Gastrocnemius medialis (tissue), 4 donors: ENCODE measurements around the gene ORAI2.

Source experiments
- CTCF ChIP-seq, 5 experiments: fragments of 450-650 bp in 3 of 5; fragments of 200-600 bp in 2 of 5; sonication (generic) in 2 of 5; IDR thresholded peaks in 4 of 5; conservative IDR thresholded peaks in 1 of 5; 1 replicate in 4 of 5; 2 replicates in 1 of 5; pipeline ENCODE4 v1.5.1; 2016 to 2019; ENCODE audit warnings: antibody characterized with exemption in 5 of 5, mild to moderate bottlenecking in 3 of 5, moderate library complexity in 3 of 5
- POLR2A ChIP-seq, 2 donors: fragments of 450-650 bp; IDR thresholded peaks; one replicate each; pipeline ENCODE4 v1.6.1; 2017; ENCODE audit warnings: antibody characterized with exemption in 2 of 2, mild to moderate bottlenecking in 2 of 2, moderate library complexity in 2 of 2

DNA sequence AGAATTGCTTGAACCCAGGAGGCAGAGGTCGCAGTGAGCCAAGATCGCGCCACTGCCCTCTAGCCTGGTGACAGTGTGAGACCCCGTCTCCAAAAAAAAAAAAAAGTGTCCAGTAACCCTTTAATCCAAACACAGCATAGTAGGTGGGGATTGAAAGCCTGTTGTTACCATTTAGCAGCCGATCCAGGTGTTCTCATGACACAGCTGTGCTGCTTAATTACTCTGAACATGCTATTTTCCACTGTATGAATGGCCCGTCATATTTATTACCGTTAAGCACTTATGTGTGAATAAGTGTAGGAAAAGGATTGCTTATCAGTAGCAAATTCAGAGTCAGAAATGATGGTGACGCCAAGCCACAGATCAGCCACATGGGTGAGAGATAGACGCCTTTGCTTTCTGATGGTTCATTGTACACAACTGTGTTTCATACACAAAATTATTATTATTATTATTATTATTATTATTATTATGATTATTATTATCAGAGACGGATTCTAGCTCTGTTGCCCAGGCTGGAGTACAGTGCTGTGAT lies 11.6 kb upstream of the ORAI2 start:
- TF ChIP-seq CTCF (IDR thresholded peaks at IDR 0.05 in 4 of 5, conservative IDR thresholded peaks at IDR 0.05 in 1 of 5) = no peak
- no peak for TF ChIP-seq POLR2A (IDR thresholded peaks at IDR 0.05)
